Measurements from ENCODE around the gene BACH2.
A peak's percentile ranks its signal among the peaks of the same experiment; 100 is the strongest.
"Not testable (repeated sequence)": the region's sequence is repeated elsewhere in the genome, so short reads cannot be mapped to it uniquely, and the experiment has no call there.

The BACH2 gene

GRCh38 chr6:90214461-90214860 lies 82.2 kb downstream of the BACH2 start:
- Histone ChIP-seq H3K36me3 (ENCODE audit: low read length) (no peaks in the 10 kb centered on the region), H3K9me2 (replicated peaks; ENCODE audit: insufficient read depth, low read length) (no peaks in the 10 kb centered on the region), H3K9me3 (ENCODE audit: insufficient read depth, low read length) (no peaks in the 10 kb centered on the region), H2AFZ (ENCODE audit: low read depth, low read length, severe bottlenecking) (no peak overlapping the region), H3K9ac (ENCODE audit: low read length) (no peak overlapping the region), H3K27me3 (ENCODE audit: low read length) (no peaks in the 10 kb centered on the region), H3K79me2 (ENCODE audit: insufficient read depth, low read length) (peaks cover 19% of the 10 kb centered on the region; the same call in 1 of the 2 replicates), H3K4me2 (ENCODE audit: low read depth, low read length, poor library complexity, severe bottlenecking) (peak overlapping the region; percentile 37), H3F3A (ENCODE audit: insufficient read depth) (peaks cover 36% of the 10 kb centered on the region), H3K27ac (ENCODE audit: low read depth, low read length) (peak overlapping the region; percentile 82; the same call in 1 of the 2 replicates), H4K20me1 (ENCODE audit: low read depth, low read length) (no peaks in the 10 kb centered on the region), H3K4me3 (ENCODE audit: insufficient read depth, low read length, poor library complexity, severe bottlenecking) (no peak overlapping the region)
- TF ChIP-seq EZH2phosphoT487 (conservative IDR thresholded peaks at IDR 0.05; ENCODE audit: low read length): no peak

- no peaks in the 10 kb centered on the region for H3K9me3 ChIP-seq (ENCODE audit: insufficient read depth, low read length)
- TF ChIP-seq EZH2phosphoT487 (conservative IDR thresholded peaks at IDR 0.05; ENCODE audit: low read length) (no peak), CTCF (IDR thresholded peaks at IDR 0.05; ENCODE audit: insufficient read depth, low read length, poor library complexity, severe bottlenecking) (no peak)
- no peak overlapping the region for H3K4me3 ChIP-seq (ENCODE audit: insufficient read depth, low read length, poor library complexity, severe bottlenecking)
Measured at GRCh38 chr6:90212274-90212673, 84.4 kb downstream of the BACH2 start.

DNA sequence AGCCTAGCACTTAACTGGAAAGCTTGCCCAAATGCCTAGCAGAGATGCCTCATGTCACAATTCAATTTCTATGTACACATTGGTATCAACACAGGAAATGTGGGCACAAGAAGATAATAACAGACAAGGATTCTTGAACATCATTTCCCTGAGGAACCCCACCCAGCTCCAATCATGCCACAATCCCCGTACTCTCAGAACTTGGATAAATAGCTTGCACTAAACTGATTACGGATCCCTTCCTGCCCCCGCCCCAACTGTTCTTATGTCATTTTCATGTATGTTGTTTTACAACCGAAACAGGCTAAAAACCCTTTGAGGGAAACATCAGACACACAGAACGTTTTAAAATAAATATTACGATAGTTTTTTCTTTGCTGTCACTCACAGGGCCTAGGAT lies 87.1 kb downstream of the BACH2 start:
- no peak overlapping the region for H3K27ac ChIP-seq (ENCODE audit: low read depth, low read length)
- H4K20me1 ChIP-seq (ENCODE audit: low read depth, low read length): no peaks in the 10 kb centered on the region
- H3K4me2 ChIP-seq (ENCODE audit: low read depth, low read length, poor library complexity, severe bottlenecking): no peak overlapping the region
- no peaks in the 10 kb centered on the region for H3K27me3 ChIP-seq (ENCODE audit: low read length)
- H3K79me2 ChIP-seq (ENCODE audit: insufficient read depth, low read length): peaks cover 20% of the 10 kb centered on the region; the same call in 1 of the 2 replicates
- H3K9me2 ChIP-seq (replicated peaks; ENCODE audit: insufficient read depth, low read length): no peaks in the 10 kb centered on the region
- no peak overlapping the region for H3K9ac ChIP-seq (ENCODE audit: low read length)
- no peak overlapping the region for H3K4me3 ChIP-seq (ENCODE audit: insufficient read depth, low read length, poor library complexity, severe bottlenecking)
- no peaks in the 10 kb centered on the region for H3K36me3 ChIP-seq (ENCODE audit: low read length)
- H3F3A ChIP-seq (ENCODE audit: insufficient read depth): no peaks in the 10 kb centered on the region
- H3K9me3 ChIP-seq (ENCODE audit: insufficient read depth, low read length): no peaks in the 10 kb centered on the region
- H2AFZ ChIP-seq (ENCODE audit: low read depth, low read length, severe bottlenecking): no peak overlapping the region
- TF ChIP-seq CTCF (IDR thresholded peaks at IDR 0.05; ENCODE audit: insufficient read depth, low read length, poor library complexity, severe bottlenecking) (no peak), EZH2phosphoT487 (conservative IDR thresholded peaks at IDR 0.05; ENCODE audit: low read length) (no peak)

More at GRCh38 chr6:90212274-90212673, 84.4 kb downstream of the BACH2 start:
- Histone ChIP-seq H2AFZ (ENCODE audit: low read depth, low read length, severe bottlenecking) (no peak overlapping the region), H3K9me2 (replicated peaks; ENCODE audit: insufficient read depth, low read length) (no peaks in the 10 kb centered on the region), H3K4me2 (ENCODE audit: low read depth, low read length, poor library complexity, severe bottlenecking) (no peak overlapping the region), H3K79me2 (ENCODE audit: insufficient read depth, low read length) (peaks cover 20% of the 10 kb centered on the region; the same call in 1 of the 2 replicates), H3K9ac (ENCODE audit: low read length) (no peak overlapping the region), H3K27ac (ENCODE audit: low read depth, low read length) (no peak overlapping the region), H3K36me3 (ENCODE audit: low read length) (no peaks in the 10 kb centered on the region), H3K27me3 (ENCODE audit: low read length) (no peaks in the 10 kb centered on the region), H4K20me1 (ENCODE audit: low read depth, low read length) (no peaks in the 10 kb centered on the region), H3F3A (ENCODE audit: insufficient read depth) (peaks cover 15% of the 10 kb centered on the region)

- H2AFZ ChIP-seq (ENCODE audit: low read depth, low read length, severe bottlenecking); H3F3A ChIP-seq (ENCODE audit: insufficient read depth): not testable (repeated sequence)
Measured at GRCh38 chr6:90208690-90209089, 88.0 kb downstream of the BACH2 start.

More at GRCh38 chr6:90208690-90209089, 88.0 kb downstream of the BACH2 start:
- not testable (repeated sequence) for H3K4me2 ChIP-seq (ENCODE audit: low read depth, low read length, poor library complexity, severe bottlenecking); H3K9me3 ChIP-seq (ENCODE audit: insufficient read depth, low read length); H3K27me3 ChIP-seq (ENCODE audit: low read length); H3K9me2 ChIP-seq (replicated peaks; ENCODE audit: insufficient read depth, low read length); H4K20me1 ChIP-seq (ENCODE audit: low read depth, low read length); H3K36me3 ChIP-seq (ENCODE audit: low read length); H3K4me3 ChIP-seq (ENCODE audit: insufficient read depth, low read length, poor library complexity, severe bottlenecking); H3K9ac ChIP-seq (ENCODE audit: low read length); H3K27ac ChIP-seq (ENCODE audit: low read depth, low read length)
- H3K79me2 ChIP-seq (ENCODE audit: insufficient read depth, low read length): peaks cover 14% of the 10 kb centered on the region; the same call in 1 of the 2 replicates
